ENCODE data around the gene TBC1D9B.

Gene TBC1D9B

DNA sequence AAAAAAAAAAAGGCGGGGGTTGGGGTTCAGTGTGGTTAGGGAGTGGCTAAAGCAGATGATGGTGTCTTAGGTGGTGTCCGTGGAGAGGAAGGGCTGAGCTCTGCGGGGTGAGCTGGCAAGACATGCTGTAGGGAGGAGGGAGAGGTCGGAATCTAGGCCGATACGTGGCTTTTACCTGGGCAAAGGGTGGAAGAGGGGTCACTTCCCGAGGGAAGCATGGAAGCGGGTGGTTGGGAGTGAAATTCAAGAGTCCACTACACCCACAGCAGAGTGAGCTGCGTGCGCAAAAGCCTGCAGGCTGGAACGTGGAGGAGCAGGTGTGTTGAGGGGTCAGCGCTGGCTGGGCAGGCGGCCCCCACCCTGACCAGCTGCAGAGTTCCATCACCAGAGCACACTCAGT, 17.8 kb downstream of the TBC1D9B start:
- H3K9ac ChIP-seq (ENCODE audit: low read length), result no peak overlapping the region
- peaks cover 50% of the 10 kb centered on the region for H3K36me3 ChIP-seq (ENCODE audit: control insufficient read depth, insufficient read depth, low read length)
- no peak overlapping the region for H3K4me3 ChIP-seq (ENCODE audit: low read length)
- no peaks in the 10 kb centered on the region for H3K27me3 ChIP-seq (ENCODE audit: control insufficient read depth, insufficient read depth, low read length)
- H3K4me1 ChIP-seq (ENCODE audit: control insufficient read depth, insufficient read depth, low read length), result no peaks in the 10 kb centered on the region
- H3K27ac ChIP-seq (ENCODE audit: low read depth, low read length), result no peak overlapping the region

DNA sequence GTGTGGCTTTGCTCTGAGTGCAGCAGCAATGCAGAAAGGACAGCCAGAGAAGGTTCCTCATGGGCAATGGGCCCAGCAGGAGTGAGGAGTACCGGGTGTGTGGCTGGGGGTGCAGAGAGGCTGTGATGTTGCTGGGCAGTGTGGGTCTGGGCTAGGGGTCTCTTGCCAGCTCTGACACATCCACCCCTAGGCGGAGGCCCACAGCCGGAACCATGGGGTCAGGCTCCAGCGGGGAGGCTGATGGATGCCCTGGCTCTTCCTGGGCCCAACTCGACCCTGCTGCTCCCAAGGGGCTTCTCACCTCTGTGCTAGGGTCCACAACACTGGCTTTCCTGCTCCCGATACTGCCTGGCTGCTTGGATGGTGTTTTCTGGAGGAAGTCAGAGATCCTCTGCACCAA, 19.9 kb downstream of the TBC1D9B start:
- peaks cover 50% of the 10 kb centered on the region for H3K36me3 ChIP-seq (ENCODE audit: control insufficient read depth, insufficient read depth, low read length)
- no peak overlapping the region for H3K27ac ChIP-seq (ENCODE audit: low read depth, low read length)
- no peak overlapping the region for H3K4me3 ChIP-seq (ENCODE audit: low read length)
- H3K9ac ChIP-seq (ENCODE audit: low read length), result no peak overlapping the region
- H3K27me3 ChIP-seq (ENCODE audit: control insufficient read depth, insufficient read depth, low read length), result no peaks in the 10 kb centered on the region
- no peaks in the 10 kb centered on the region for H3K4me1 ChIP-seq (ENCODE audit: control insufficient read depth, insufficient read depth, low read length)

DNA sequence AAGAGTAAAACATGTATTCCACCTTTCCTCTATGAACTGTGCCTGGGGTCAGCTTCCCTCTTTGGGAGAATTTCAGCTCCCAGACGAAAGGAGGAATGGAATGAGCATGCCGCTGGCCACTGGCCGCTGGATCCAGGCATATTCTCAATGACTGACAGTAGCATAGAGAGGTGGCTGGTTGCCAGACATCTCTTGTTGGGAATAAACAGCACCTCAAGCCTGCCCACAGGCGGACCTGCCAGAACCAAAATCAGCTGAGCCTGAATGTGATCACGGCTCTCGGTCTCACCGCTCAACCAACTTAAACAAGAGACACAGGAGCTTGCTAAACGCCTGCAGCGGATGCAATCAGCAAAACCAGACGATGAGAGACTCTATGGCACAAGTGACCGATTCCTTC, 20.6 kb downstream of the TBC1D9B start:
- Histone ChIP-seq H3K4me3 (ENCODE audit: low read length) (no peak overlapping the region), H3K36me3 (ENCODE audit: control insufficient read depth, insufficient read depth, low read length) (peaks cover 47% of the 10 kb centered on the region), H3K27ac (ENCODE audit: low read depth, low read length) (no peak overlapping the region), H3K9ac (ENCODE audit: low read length) (no peak overlapping the region), H3K27me3 (ENCODE audit: control insufficient read depth, insufficient read depth, low read length) (no peaks in the 10 kb centered on the region), H3K4me1 (ENCODE audit: control insufficient read depth, insufficient read depth, low read length) (no peaks in the 10 kb centered on the region)

DNA sequence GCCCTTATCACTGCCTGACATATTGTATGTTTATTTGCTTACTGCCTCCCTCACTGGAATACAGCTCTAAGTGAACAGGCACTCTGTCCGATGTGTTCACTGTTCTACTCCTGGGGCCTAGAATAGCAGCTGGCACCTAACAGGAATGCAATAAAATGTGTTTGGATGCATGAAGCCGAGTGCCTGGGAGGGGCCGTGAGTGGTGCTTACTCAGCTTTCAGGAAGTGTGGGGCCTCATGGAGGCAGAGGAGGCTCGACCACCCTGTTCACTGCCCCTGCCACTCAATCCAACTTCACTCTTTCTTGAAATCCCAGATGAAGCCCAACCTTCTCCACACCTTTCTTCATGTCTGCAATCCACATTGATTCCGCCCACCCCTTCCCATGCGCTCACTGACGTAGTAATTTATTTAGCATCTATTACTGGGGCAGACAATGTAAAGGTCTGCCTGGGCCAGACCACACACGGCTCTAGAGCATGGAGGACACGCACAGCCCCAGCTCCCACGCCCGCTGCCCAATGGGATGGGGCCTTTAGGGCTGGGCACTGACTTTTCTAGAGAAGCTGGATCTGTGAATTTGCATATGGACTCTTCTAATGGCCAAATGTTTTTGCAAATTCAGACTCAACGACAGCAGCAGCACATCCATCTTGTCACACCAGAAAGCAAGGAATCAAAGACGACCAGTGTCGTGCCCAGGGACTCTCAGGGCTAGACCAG, 21.3 kb downstream of the TBC1D9B start:
- Histone ChIP-seq H3K27me3 (ENCODE audit: control insufficient read depth, insufficient read depth, low read length) (no peaks in the 10 kb centered on the region), H3K27ac (ENCODE audit: low read depth, low read length) (no peak overlapping the region), H3K4me1 (ENCODE audit: control insufficient read depth, insufficient read depth, low read length) (no peaks in the 10 kb centered on the region), H3K9ac (ENCODE audit: low read length) (no peak overlapping the region), H3K36me3 (ENCODE audit: control insufficient read depth, insufficient read depth, low read length) (peaks cover 41% of the 10 kb centered on the region), H3K4me3 (ENCODE audit: low read length) (no peak overlapping the region)

DNA sequence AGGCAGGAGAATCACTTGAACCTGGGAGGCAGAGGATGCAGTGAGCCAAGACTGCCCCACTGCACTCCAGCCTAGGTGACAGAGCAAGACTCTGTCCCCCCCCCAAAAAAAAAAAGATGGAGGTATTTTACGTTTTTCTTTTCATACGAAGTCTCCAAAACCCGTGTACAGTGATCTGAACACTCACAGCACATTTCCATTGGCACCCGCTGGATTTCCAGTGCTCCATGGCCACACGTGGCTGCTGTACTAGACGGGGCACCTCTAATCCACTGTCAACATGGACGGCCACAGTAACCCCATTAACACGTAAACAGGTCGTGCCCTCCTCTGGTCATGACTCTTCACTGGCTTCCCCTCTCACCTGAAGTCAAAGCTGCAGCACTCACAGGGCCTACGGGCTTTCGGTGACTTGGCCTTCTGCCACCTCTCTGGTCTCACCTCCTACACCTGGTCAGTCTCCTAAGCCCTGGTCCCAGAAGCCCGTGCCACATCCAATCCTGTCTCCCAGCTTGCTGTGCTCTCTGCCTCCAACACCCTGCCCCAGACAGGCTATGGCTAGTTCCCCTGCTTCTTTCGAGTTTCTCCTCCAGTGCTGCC, 22.1 kb downstream of the TBC1D9B start:
- H3K4me1 ChIP-seq (ENCODE audit: control insufficient read depth, insufficient read depth, low read length), result no peaks in the 10 kb centered on the region
- peaks cover 34% of the 10 kb centered on the region for H3K36me3 ChIP-seq (ENCODE audit: control insufficient read depth, insufficient read depth, low read length)
- no peak overlapping the region for H3K9ac ChIP-seq (ENCODE audit: low read length)
- no peak overlapping the region for H3K27ac ChIP-seq (ENCODE audit: low read depth, low read length)
- H3K27me3 ChIP-seq (ENCODE audit: control insufficient read depth, insufficient read depth, low read length), result no peaks in the 10 kb centered on the region
- H3K4me3 ChIP-seq (ENCODE audit: low read length), result no peak overlapping the region

DNA sequence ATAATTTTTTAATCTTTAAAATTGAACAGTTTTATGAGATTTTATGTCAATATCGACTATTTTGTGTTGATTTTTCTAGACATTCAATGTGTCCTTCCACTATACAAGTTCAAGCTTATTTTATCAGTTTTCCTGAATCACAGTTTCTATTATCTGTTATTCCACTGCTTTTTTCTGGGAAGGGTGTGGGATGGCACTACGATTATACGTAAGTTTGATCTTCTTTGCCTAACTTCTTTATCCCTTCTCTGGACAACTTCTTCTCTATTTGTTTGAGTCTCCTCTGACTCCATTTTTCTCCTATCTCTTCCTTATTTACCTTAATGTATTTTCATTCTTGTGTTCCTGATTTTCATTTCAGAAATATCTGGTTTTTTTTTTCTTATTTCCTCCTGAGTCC, 24.5 kb downstream of the TBC1D9B start:
- Histone ChIP-seq H3K4me1 (ENCODE audit: control insufficient read depth, insufficient read depth, low read length) (no peaks in the 10 kb centered on the region), H3K36me3 (ENCODE audit: control insufficient read depth, insufficient read depth, low read length) (peaks cover 25% of the 10 kb centered on the region), H3K4me3 (ENCODE audit: low read length) (no peak overlapping the region), H3K27ac (ENCODE audit: low read depth, low read length) (no peak overlapping the region), H3K27me3 (ENCODE audit: control insufficient read depth, insufficient read depth, low read length) (no peaks in the 10 kb centered on the region), H3K9ac (ENCODE audit: low read length) (no peak overlapping the region)

DNA sequence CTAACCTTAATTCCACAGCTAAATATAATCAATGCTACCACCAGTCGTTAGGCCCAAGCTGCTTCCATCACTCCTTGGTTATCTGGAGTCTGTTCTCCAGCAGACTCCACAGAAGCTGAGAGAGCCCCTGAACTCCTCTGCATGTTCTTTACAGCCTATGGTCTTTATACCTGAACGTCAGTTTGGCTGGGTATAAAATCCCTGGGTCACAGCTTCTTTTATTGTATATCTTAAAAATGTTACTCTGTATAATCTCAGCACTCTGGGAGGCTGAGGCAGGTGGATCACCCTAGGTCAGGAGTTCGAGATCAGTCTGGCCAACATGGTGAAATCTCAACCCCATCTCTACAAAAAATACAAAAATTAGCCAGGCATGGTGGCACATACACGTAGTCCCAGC, 25.4 kb downstream of the TBC1D9B start:
- H3K4me3 ChIP-seq (ENCODE audit: low read length), result no peak overlapping the region
- no peaks in the 10 kb centered on the region for H3K27me3 ChIP-seq (ENCODE audit: control insufficient read depth, insufficient read depth, low read length)
- H3K9ac ChIP-seq (ENCODE audit: low read length), result no peak overlapping the region
- H3K4me1 ChIP-seq (ENCODE audit: control insufficient read depth, insufficient read depth, low read length), result no peaks in the 10 kb centered on the region
- peaks cover 22% of the 10 kb centered on the region for H3K36me3 ChIP-seq (ENCODE audit: control insufficient read depth, insufficient read depth, low read length)
- no peak overlapping the region for H3K27ac ChIP-seq (ENCODE audit: low read depth, low read length)

DNA sequence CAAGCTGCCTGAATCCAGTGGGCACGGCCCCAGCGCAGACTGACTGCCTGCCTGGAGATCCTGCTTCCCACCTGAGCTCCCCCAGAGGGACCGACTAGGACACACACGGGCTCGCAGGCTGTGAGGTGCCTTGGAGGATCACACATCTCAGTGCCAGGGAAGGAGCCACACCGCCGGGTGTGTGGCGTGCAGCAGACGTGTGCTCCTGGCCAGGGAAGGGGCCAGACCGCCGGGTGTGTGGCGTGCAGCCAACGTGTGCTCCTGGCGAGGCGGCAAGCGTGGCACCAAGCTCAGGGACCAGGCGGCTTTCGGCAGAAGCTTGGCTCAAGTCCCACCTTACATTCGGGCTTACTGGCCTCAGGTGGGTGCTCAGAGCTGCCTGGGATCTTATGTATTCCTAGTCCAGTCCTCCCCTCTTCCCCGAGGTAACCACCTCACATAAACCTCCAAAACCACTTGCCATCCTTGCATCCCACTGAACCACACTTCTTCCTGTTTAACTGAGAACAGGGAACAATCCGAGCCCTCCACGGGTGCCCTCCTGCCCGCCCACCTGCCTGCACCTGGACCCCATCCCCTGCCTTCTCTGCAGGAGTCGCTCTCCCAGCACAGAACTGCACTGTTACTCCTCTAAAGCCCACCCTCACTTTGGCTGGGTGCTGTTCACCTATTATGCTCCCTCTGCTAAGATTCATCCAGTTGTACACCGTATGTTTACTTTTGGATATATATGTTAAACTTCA, 26.7 kb downstream of the TBC1D9B start:
- no peak overlapping the region for H3K27ac ChIP-seq (ENCODE audit: low read depth, low read length)
- peaks cover 22% of the 10 kb centered on the region for H3K36me3 ChIP-seq (ENCODE audit: control insufficient read depth, insufficient read depth, low read length)
- no peaks in the 10 kb centered on the region for H3K4me1 ChIP-seq (ENCODE audit: control insufficient read depth, insufficient read depth, low read length)
- no peaks in the 10 kb centered on the region for H3K27me3 ChIP-seq (ENCODE audit: control insufficient read depth, insufficient read depth, low read length)
- H3K4me3 ChIP-seq (ENCODE audit: low read length), result no peak overlapping the region
- H3K9ac ChIP-seq (ENCODE audit: low read length), result no peak overlapping the region

DNA sequence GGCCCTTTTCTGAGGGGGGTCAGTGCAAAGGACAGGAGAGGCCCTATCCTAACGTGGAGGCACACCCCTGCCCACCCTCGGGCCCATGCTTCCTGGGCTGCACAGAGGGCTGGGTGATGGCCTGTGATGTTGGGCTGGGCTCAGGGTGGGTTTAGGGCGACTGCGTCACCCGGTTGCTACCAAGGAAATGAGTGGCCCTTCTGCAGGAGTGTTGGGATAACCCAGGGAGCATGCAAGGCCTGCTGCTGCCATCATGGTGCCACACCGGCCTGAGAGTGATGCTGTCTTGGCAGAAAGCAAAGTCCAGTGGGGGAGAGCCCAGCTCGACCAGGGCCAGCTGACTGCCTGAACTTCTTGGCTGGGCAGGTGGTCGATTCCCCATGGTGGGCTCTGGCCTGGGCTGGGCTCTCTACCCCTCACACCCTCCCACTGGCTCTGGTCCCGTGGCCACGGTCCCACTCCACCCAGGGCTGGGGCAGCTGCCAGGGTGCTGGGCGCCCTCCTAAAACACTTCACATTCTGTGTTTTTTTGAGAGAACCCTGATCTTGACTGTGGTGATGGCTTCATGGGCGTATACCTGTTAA, 27.5 kb downstream of the TBC1D9B start:
- H3K4me1 ChIP-seq (ENCODE audit: control insufficient read depth, insufficient read depth, low read length), result no peaks in the 10 kb centered on the region
- no peaks in the 10 kb centered on the region for H3K27me3 ChIP-seq (ENCODE audit: control insufficient read depth, insufficient read depth, low read length)
- no peak overlapping the region for H3K9ac ChIP-seq (ENCODE audit: low read length)
- no peak overlapping the region for H3K27ac ChIP-seq (ENCODE audit: low read depth, low read length)
- peaks cover 25% of the 10 kb centered on the region for H3K36me3 ChIP-seq (ENCODE audit: control insufficient read depth, insufficient read depth, low read length)
- no peak overlapping the region for H3K4me3 ChIP-seq (ENCODE audit: low read length)

DNA sequence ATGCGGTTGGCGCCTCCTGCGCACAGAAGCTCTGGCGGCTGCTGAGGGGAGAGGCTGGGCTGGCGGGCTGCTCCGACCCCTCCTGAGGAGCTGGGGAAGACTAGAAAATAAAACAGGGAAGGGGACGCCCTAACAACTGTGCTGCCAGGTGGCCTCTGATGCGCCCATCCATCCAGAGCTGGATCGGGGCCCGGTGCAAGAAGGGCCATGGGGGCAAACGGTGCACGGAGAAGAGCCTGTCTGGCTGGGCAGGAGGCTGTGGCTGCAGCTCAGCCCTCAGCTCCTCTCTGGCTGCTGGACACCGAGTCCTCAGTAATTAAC, 28.0 kb downstream of the TBC1D9B start:
- H3K27ac ChIP-seq (ENCODE audit: low read depth, low read length), result no peak overlapping the region
- peaks cover 23% of the 10 kb centered on the region for H3K36me3 ChIP-seq (ENCODE audit: control insufficient read depth, insufficient read depth, low read length)
- H3K4me1 ChIP-seq (ENCODE audit: control insufficient read depth, insufficient read depth, low read length), result no peaks in the 10 kb centered on the region
- no peak overlapping the region for H3K4me3 ChIP-seq (ENCODE audit: low read length)
- no peaks in the 10 kb centered on the region for H3K27me3 ChIP-seq (ENCODE audit: control insufficient read depth, insufficient read depth, low read length)
- no peak overlapping the region for H3K9ac ChIP-seq (ENCODE audit: low read length)

DNA sequence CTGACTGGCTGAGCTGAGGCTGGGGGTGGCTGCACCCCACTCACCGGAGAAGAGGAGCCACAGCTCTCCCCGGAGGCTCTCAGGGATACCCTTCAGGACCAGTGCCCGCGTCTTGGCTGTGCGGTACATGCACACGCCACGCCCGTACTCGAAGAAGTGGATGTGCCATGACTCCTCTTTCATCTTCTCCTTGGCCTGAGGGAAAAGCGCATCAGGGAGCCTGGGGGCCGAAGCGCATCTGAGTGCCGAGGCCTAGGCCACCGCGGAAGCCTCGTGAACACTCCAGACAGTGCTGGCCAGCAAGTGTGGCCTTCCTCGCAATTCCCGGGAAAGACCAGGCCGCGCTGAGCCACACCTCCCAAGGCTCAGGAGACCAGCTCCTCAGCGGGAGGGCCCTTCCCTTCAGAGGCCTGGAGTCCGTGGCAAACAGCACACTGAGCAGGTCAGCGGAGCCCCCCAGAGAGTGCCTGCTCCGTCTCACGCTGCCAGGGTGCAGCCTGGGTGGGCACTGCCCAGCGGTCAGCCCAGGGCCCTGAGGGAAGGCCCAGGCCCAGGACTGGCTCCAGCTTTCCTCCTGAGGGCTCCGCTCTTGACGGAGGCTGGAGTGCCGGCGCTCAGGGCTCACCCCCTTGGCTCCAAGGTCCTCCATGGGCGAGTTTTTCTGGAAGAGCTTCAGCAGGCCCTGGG, 28.6 kb downstream of the TBC1D9B start:
- Histone ChIP-seq H3K27ac (ENCODE audit: low read depth, low read length) (no peak overlapping the region), H3K4me1 (ENCODE audit: control insufficient read depth, insufficient read depth, low read length) (no peaks in the 10 kb centered on the region), H3K36me3 (ENCODE audit: control insufficient read depth, insufficient read depth, low read length) (peaks cover 23% of the 10 kb centered on the region), H3K9ac (ENCODE audit: low read length) (no peak overlapping the region), H3K4me3 (ENCODE audit: low read length) (no peak overlapping the region), H3K27me3 (ENCODE audit: control insufficient read depth, insufficient read depth, low read length) (no peaks in the 10 kb centered on the region)

DNA sequence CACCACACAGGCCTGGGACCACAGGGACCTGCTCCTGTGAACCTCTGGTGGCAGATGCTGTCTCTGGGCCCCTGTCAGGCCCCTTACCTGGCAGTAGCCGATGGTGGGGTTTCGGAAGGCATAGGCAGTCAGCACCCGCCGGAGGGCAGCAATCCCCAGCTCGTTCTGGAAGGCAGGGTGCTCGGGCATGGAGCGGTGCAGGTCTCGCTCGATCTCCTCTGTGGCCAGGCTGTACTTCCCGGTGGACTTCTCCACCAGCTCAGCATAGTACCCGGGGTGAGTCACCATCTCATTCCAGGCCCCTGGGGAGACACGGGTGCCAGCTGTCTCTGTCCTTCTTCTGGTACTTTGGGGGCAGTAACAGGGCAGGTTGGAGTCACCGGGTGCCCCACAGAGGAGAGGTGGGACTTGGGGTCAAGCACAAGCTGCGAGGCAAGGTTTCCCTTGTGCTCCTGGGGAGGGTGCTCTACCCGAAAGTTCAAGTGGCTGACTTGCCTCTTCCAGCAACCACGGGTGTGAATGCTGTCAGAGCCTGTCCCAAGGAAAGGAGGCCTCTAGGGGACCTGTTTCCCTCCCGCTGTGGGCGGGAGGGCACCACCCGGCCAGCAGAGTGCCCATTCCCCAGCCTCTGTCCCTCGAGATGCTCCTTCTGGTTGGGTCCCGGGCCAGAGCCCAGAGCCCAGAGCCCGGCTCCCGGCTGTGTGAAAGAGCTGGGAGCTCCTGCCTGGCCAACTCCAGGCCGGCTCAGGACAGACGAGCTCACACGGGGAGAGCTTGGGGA, 29.3 kb downstream of the TBC1D9B start:
- no peak overlapping the region for H3K4me3 ChIP-seq (ENCODE audit: low read length)
- H3K27me3 ChIP-seq (ENCODE audit: control insufficient read depth, insufficient read depth, low read length), result no peaks in the 10 kb centered on the region
- H3K36me3 ChIP-seq (ENCODE audit: control insufficient read depth, insufficient read depth, low read length), result peaks cover 24% of the 10 kb centered on the region
- no peaks in the 10 kb centered on the region for H3K4me1 ChIP-seq (ENCODE audit: control insufficient read depth, insufficient read depth, low read length)
- no peak overlapping the region for H3K9ac ChIP-seq (ENCODE audit: low read length)
- no peak overlapping the region for H3K27ac ChIP-seq (ENCODE audit: low read depth, low read length)

Measured in rectal smooth muscle tissue (tissue), 1 donor.